Activated CD4-positive, CD25-positive, alpha-beta regulatory T cell treated with anti-CD3 and anti-CD28 coated beads, Interleukin-2, amount 50 U/mL, for 72 hours (primary cell): Measurements from ENCODE around the gene NCR3LG1.

Source experiments
- DNase-seq: peaks from one replicate; pipeline ENCODE4 v3.0.0; 2021

The NCR3LG1 gene

GRCh38 chr11:17394743-17395390 is 43.3 kb downstream of the NCR3LG1 start:
- no peak for DNase-seq

GRCh38 chr11:17395554-17395961 is 44.0 kb downstream of the NCR3LG1 start:
- DNase-seq, result no peak

GRCh38 chr11:17395978-17396377 is 44.4 kb downstream of the NCR3LG1 start:
- DNase-seq, result no peak

GRCh38 chr11:17396598-17397310 is 45.2 kb downstream of the NCR3LG1 start:
- DNase-seq, result no peak

DNA sequence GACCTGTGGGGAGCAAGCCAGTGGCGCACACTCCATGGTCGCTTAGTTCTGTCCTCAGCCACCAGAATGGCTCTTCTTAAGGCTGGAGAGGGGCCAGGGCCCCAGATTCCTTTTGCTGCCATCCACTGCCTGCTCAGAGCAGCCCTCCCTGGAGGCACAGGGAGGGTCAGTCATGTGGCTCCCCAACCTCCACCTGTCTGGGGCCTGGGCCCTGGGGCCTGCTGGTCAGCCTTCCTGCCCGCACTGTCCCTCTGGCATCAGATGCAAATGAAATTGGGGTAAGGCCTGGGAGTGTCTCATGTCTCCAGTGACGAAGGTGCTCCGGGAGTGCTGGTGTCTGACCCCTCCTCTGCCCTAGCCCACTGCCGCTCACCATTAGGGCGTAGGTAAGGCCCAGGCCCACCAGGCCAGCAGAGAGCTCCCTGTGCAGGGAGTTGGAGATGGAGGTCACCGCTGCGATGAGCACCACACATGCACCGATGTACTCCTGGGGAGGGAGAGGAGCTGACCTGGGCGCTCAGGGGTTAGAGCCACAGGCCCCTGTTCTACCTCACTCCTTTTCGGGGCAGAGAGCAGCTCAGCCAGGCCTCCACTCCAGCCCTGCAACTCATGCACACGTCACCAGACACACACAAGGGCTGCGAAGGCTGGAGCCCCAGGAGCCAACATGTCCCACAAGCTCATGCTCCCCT is 45.9 kb downstream of the NCR3LG1 start:
- no peak for DNase-seq

GRCh38 chr11:17399236-17399635 is 47.6 kb downstream of the NCR3LG1 start:
- no peak for DNase-seq

DNA sequence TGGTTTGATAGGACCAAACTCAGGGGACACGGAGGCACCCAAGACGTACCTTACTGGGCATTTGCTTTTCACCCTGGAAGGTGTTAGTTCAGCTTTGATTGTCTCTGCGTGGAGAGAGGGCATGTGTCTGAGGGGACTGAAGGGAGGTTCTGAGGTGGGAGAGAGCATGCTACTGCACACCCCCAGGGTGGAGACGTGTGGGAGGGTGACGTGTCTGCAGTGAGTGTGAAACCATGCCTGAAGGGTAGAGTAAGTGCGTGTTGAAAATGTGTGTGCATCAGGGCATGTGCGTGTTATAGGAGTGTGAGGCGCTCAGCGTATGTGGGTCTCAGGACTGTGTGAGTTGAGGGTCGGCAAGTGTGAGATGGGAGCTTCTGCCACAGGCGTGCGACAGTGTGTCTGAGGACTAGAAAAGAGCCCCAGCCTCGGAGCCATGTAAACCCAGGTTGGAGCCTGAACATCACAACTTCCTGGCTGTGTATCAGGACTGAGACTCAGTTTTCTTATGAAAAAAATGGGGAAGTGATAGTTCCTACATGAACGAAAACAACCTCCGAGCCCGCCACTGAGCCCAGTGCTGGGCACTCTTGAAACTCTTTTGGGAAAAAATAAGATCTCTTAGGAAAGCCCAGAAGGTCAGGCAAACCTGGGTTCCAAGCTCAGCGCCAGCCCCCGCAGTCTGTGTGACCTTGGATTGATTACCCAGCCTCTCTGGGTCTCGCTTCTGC is 48.6 kb downstream of the NCR3LG1 start:
- no peak for DNase-seq

- DNase-seq, result no peak
These were observed 49.7 kb downstream of the NCR3LG1 start for GRCh38 chr11:17401316-17401715.

DNA sequence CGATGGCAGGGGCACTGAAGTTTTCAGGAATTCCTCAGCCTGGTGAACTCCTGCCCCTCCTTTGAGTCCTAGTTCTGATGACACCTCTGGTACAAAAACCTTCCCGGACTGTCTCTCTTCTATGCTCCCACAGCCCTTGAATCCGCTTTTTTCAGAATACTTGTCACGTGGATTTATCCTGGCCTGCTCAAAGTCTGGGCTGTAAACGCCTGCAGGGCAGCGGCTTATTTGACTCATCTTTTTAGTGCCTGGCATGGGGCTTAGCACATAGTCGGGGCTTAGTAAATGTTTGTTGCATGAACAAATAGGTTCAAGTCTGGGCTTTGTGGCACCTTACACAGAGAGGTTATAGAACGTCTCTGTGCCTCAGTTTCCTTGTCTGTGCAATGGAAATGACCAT is 50.2 kb downstream of the NCR3LG1 start:
- DNase-seq, result no peak

GRCh38 chr11:17402486-17402885 is 50.9 kb downstream of the NCR3LG1 start:
- DNase-seq, result no peak

GRCh38 chr11:17403980-17404759 is 52.6 kb downstream of the NCR3LG1 start:
- no peak for DNase-seq

GRCh38 chr11:17405232-17406005 is 53.8 kb downstream of the NCR3LG1 start:
- DNase-seq, result no peak

- no peak for DNase-seq
These were observed 54.6 kb downstream of the NCR3LG1 start for GRCh38 chr11:17406082-17406817.

DNA sequence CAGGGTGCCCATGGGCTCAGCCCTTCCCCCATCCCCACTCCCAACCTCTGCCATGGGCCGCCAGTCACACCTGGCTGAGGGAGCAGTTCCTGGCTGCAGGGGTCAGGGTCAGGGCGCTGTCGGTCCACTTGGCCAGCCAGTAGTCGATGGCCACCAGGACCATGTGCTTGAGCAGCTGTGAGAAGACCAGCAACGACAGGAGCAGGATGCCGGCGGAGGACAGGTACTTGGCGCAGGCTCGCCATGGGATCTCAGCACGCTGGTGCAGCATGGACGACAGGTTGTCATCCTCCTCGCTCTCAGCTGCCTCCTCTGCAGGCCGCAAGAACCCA is 55.2 kb downstream of the NCR3LG1 start:
- DNase-seq, result no peak

GRCh38 chr11:17407575-17407974 is 56.0 kb downstream of the NCR3LG1 start:
- DNase-seq, result no peak

GRCh38 chr11:17408026-17408425 is 56.4 kb downstream of the NCR3LG1 start:
- no peak for DNase-seq

DNA sequence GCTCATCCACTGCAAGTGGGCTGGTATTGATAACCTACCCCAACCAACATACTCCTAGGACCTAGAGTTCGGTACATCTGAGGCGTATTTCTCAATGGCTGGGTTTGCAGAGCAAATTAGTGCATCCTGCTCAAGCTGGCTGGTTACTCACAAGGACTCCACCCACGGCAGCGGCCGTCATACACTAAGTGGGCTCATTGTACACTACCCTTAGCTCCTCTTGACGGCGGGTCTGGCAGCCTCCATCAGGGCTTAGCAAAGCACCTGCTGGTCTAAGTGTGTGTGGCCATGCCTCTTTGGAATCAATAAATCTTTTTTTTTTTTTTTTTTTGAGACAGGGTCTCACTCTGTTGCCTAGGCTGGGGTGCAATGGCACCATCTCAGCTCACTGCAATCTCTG is 57.0 kb downstream of the NCR3LG1 start:
- DNase-seq, result no peak

DNA sequence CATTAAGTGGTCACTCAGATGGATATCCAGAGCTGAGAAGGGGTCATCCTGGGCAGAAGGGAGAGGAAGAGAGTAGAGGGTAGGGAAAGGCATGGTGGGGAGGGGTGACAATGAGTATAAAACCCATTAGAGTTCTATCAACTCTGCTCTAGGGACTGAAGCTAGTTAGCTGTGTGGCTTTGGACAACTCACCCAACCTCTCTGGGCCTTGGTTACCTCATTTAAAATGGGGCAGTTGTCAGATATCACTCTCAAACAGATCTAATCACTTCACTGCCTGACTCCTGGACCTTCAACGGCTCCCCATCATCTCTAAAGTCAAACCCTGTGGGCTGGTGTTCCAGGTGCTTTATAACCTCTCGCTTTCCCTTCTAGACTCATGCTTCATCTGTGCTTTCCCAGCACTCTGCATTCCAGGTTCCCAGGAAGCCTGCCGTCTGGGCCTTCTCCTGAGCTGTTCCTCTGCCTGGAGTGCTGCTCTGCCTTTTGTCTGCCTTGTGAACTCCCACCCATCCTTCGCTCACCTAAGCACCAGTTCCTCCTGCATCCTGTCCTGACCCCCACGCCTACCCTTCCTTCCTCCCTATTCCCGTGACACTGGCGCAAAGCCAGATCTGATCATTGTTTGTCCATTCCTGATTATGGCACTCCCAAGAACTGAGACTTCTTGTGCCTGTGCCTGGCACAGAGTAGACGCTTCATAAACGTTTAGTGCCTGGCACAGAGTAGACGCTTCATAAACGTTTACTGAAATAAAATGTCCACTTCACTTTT is 59.2 kb downstream of the NCR3LG1 start:
- DNase-seq, result no peak

- no peak for DNase-seq
These were observed 59.8 kb downstream of the NCR3LG1 start for GRCh38 chr11:17411418-17411817.

DNA sequence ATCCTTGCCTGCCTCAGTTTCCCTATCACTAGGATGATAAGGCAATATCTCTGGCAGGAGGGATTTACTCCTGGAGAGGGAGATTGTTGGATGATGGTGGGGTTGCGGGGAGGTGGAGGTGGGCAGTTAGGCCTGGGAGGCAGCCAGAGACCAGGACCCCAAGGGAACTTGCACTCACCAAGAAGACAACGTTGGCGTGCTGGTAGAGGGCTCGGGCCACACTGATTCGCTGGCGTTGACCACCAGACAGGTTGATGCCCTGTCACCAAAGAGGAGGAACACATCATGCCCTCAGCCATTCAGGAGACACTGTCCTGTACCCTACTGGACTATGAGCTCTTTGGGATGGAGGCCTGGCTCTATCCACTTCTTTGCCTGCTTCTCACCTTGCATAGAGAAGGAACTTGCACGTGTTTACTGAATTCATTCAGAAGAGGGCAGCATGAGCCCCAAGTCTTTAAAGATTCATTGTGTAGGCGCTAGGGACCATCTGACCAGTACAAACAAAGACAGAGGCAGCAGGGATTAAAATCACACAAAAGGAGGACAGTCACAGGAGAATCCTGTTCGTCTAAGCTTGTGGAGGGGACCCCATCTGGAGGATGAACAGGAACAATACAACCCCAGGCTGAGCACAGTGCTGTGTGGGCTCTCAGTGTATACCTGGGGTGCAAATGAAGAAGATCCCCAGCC is 61.0 kb downstream of the NCR3LG1 start:
- DNase-seq, result no peak
